Measurements from ENCODE around the gene SLC2A8.
A peak's percentile ranks its signal among the peaks of the same experiment; 100 is the strongest.

Gene SLC2A8

DNA sequence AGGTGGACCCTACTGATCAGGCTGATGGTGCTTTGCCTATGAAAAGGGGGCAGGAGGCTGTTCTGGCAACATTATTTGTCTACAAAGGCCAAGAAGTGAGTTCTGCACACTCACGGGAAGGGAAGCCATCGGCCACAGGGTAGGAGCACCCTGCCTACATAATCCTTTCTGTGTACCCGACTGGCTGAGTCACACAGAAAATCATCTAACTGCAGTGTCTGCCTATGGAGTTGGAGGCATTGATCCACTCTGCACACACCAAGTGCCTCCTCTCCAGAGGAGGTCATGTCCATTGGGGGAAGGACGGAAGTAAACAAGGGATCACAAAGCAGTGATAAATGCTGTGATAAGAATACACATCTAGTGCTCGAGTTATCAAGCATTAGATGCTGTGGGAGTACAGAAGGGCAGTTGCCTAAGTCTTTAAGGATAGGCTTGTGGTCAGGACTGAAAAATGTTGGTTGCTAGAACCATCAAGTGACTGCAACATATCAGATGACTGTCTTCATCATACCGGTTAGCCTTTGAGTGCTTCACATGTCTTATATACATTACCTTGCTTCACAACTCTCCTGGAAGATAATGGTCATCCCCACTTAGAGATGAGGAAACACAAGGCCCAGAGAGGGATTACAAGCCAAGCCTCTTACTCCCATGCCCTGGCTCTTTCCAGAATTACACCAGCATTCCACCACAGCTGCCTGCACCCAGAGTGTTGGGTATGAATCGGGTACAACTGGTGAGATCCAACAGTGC lies 1.3 kb upstream of the SLC2A8 start:
- TF ChIP-seq CTCF (IDR thresholded peaks at IDR 0.05; ENCODE audit: unreplicated experiment in 3 of 3), result no peak
- Mint-ChIP-seq H3K36me3 (ENCODE audit: low read depth) (peaks cover 6% of the 10 kb centered on the region), H3K4me1 (peaks cover 11% of the 10 kb centered on the region), H3K4me3 (peak overlapping the region; percentile 65 to 85 (median 85)), H3K27me3 (ENCODE audit: low read depth) (no peaks in the 10 kb centered on the region), H3K27ac (peak overlapping the region in 1 of 3 experiments; percentile 58), H3K9me3 (no peaks in the 10 kb centered on the region)

GRCh38 chr9:127396253-127396807 lies 639 bp upstream of the SLC2A8 start:
- Mint-ChIP-seq H3K4me1 (peaks cover 11% of the 10 kb centered on the region), H3K36me3 (ENCODE audit: low read depth) (peaks cover 6% of the 10 kb centered on the region), H3K27ac (peak overlapping the region in 2 of 3 experiments; percentile 50 to 58), H3K4me3 (peak overlapping the region; percentile 65 to 85 (median 85)), H3K27me3 (ENCODE audit: low read depth) (no peaks in the 10 kb centered on the region), H3K9me3 (no peaks in the 10 kb centered on the region)
- TF ChIP-seq CTCF (IDR thresholded peaks at IDR 0.05; ENCODE audit: unreplicated experiment in 3 of 3), result no peak

GRCh38 chr9:127397646-127398274 lies 791 bp downstream of the SLC2A8 start:
- TF ChIP-seq CTCF (IDR thresholded peaks at IDR 0.05; ENCODE audit: unreplicated experiment in 3 of 3), result peak; percentile 31 to 52 (median 36)

GRCh38 chr9:127398275-127398647 lies 1.3 kb downstream of the SLC2A8 start:
- peak overlapping the region in 1 of 3 experiments; percentile 42 for H3K27ac Mint-ChIP-seq
- peak overlapping the region; percentile 83 to 91 (median 88) for H3K4me3 Mint-ChIP-seq
- H3K4me1 Mint-ChIP-seq, result peaks cover 8% of the 10 kb centered on the region
- H3K36me3 Mint-ChIP-seq (ENCODE audit: low read depth), result no peaks in the 10 kb centered on the region
- TF ChIP-seq CTCF (IDR thresholded peaks at IDR 0.05; ENCODE audit: unreplicated experiment in 3 of 3), result peak in 1 of 3 experiments; percentile 4
- H3K9me3 Mint-ChIP-seq, result no peaks in the 10 kb centered on the region
- no peaks in the 10 kb centered on the region for H3K27me3 Mint-ChIP-seq (ENCODE audit: low read depth)

More at GRCh38 chr9:127397646-127398274, 791 bp downstream of the SLC2A8 start:
- H3K27ac Mint-ChIP-seq, result peak overlapping the region in 1 of 3 experiments; percentile 42
- H3K27me3 Mint-ChIP-seq (ENCODE audit: low read depth), result no peaks in the 10 kb centered on the region
- H3K36me3 Mint-ChIP-seq (ENCODE audit: low read depth), result no peaks in the 10 kb centered on the region
- H3K4me1 Mint-ChIP-seq, result peaks cover 11% of the 10 kb centered on the region
- no peaks in the 10 kb centered on the region for H3K9me3 Mint-ChIP-seq
- H3K4me3 Mint-ChIP-seq, result peak overlapping the region; percentile 85 to 91 (median 88)

DNA sequence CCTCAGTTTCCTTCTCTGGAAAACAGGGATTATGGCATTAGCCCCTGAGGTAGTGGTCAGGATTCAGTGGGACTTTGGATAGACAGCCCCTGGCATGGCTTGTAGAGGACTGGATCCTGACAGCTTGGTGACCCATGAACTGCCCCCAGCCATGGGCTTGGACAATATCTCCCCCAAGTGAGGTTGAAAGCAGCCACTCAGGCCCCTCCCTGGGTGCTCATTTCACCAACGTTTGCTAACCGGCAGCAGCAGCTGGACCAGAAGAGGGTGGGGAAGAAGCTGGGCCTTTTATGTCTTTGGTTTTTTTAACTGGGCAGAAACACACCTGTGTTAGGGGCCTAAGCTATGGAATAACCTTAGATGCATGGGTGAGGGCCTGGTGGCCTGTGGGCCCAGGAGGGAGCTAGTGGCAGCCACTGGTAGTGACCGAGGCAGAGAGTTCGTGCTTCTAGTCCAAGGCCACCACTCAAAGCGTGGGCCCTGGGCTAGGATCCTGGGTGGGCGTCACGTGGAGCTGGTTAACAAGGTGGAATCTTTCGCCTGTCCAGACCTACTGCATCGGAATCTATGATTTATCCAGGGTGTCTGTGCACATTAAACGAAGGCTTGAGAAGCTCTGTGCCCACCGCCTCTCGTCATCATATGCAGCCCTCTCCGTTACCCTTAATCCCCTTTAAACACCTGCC lies 1.9 kb downstream of the SLC2A8 start:
- peaks cover 2% of the 10 kb centered on the region for H3K4me1 Mint-ChIP-seq
- H3K4me3 Mint-ChIP-seq, result peak overlapping the region; percentile 83 to 91 (median 88)
- H3K9me3 Mint-ChIP-seq, result no peaks in the 10 kb centered on the region
- H3K27ac Mint-ChIP-seq, result no peak overlapping the region
- TF ChIP-seq CTCF (IDR thresholded peaks at IDR 0.05; ENCODE audit: unreplicated experiment in 3 of 3), result no peak
- H3K36me3 Mint-ChIP-seq (ENCODE audit: low read depth), result no peaks in the 10 kb centered on the region
- no peaks in the 10 kb centered on the region for H3K27me3 Mint-ChIP-seq (ENCODE audit: low read depth)
